HEK293 (cell line): Measurements from ENCODE around the gene LRPPRC.

Experiments used
- CTCF ChIA-PET: fragments of 350-600 bp; formaldehyde crosslinking; extraction: SDS; loops from one replicate; lab custom pipeline; 2021; ENCODE audit warnings: antibody characterized with exemption; lab: Yijun Ruan, JAX
- POLR2A ChIA-PET: fragments of 300-600 bp; formaldehyde crosslinking; extraction: SDS; loops from one replicate; lab custom pipeline; 2020; ENCODE audit warnings: antibody characterized with exemption, inconsistent platforms; lab: Yijun Ruan, JAX
- H3K27ac ChIP-seq: fragments of 200-500 bp; sonication (Bioruptor generic); 2 replicates; pipeline ENCODE4 v1.5.1; 2014; ENCODE audit warnings: low read depth, low read length, control low read depth, inconsistent platforms; ENCODE audit errors: extremely low read depth
- H3K36me3 ChIP-seq, 2 experiments: fragments of 200-500 bp in 1 of 2; sonication (Bioruptor generic) in 1 of 2; 1 replicate in 1 of 2; 2 replicates in 1 of 2; pipeline ENCODE4 v1.5.1; 2014 to 2017; ENCODE audit warnings: inconsistent platforms in 2 of 2, low read length in 2 of 2; ENCODE audit not compliant: control insufficient read depth in 2 of 2, insufficient read depth in 1 of 2
- H3K4me1 ChIP-seq: fragments of 200-500 bp; sonication (Bioruptor generic); 2 replicates; pipeline ENCODE4 v1.5.1; 2014; ENCODE audit warnings: mild to moderate bottlenecking, low read length, inconsistent platforms; ENCODE audit not compliant: control insufficient read depth, insufficient read depth
- H3K4me3 ChIP-seq: 2 replicates; pipeline ENCODE4 v1.5.1; 2011; ENCODE audit warnings: low read depth, mild to moderate bottlenecking, control low read depth, low read length, moderate library complexity
- H3K9me3 ChIP-seq: fragments of 200-500 bp; sonication (Bioruptor generic); 2 replicates; pipeline ENCODE4 v1.5.1; 2014; ENCODE audit warnings: low read depth, low read length, inconsistent platforms; ENCODE audit not compliant: control insufficient read depth, insufficient read depth
- BCL11B ChIP-seq: fragments of 450-650 bp; formaldehyde crosslinking; IDR thresholded peaks from 2 replicates; pipeline ENCODE4 v1.5.1; 2016; ENCODE audit warnings: low read depth, missing biosample characterization, missing genetic modification characterization
- GLIS1 ChIP-seq: fragments of 450-650 bp; formaldehyde crosslinking; IDR thresholded peaks from 2 replicates; pipeline ENCODE4 v1.5.1; 2016; ENCODE audit warnings: missing biosample characterization, missing genetic modification characterization
- MZF1 ChIP-seq: fragments of 450-650 bp; formaldehyde crosslinking; IDR thresholded peaks from 2 replicates; pipeline ENCODE4 v1.5.1; 2017; ENCODE audit warnings: missing biosample characterization, missing genetic modification characterization, borderline replicate concordance
- OSR2 ChIP-seq: fragments of 450-650 bp; formaldehyde crosslinking; IDR thresholded peaks from 2 replicates; pipeline ENCODE4 v1.5.1; 2016; ENCODE audit warnings: missing biosample characterization, missing genetic modification characterization
- SCRT2 ChIP-seq: fragments of 450-650 bp; formaldehyde crosslinking; IDR thresholded peaks from 2 replicates; pipeline ENCODE4 v1.5.1; 2016; ENCODE audit warnings: missing biosample characterization, missing genetic modification characterization
- ZBTB21 ChIP-seq: fragments of 450-650 bp; formaldehyde crosslinking; IDR thresholded peaks from 2 replicates; pipeline ENCODE4 v1.5.1; 2017; ENCODE audit warnings: missing biosample characterization, missing genetic modification characterization
- ZBTB8A ChIP-seq: fragments of 450-650 bp; formaldehyde crosslinking; IDR thresholded peaks from 2 replicates; pipeline ENCODE4 v1.5.1; 2016; ENCODE audit warnings: missing biosample characterization, missing genetic modification characterization
- ZEB2 ChIP-seq: fragments of 450-650 bp; formaldehyde crosslinking; IDR thresholded peaks from 2 replicates; pipeline ENCODE4 v1.5.1; 2016; ENCODE audit warnings: missing biosample characterization, missing genetic modification characterization
- ZNF302 ChIP-seq: fragments of 450-650 bp; formaldehyde crosslinking; IDR thresholded peaks from 2 replicates; pipeline ENCODE4 v1.5.1; 2016; ENCODE audit warnings: missing biosample characterization, missing genetic modification characterization, low read depth
- ZNF426 ChIP-seq: fragments of 450-650 bp; formaldehyde crosslinking; IDR thresholded peaks from 2 replicates; pipeline ENCODE4 v1.5.1; 2017; ENCODE audit warnings: missing biosample characterization, missing genetic modification characterization, mild to moderate bottlenecking, inconsistent platforms, moderate library complexity
- ZNF544 ChIP-seq: fragments of 450-650 bp; formaldehyde crosslinking; IDR thresholded peaks from 2 replicates; pipeline ENCODE4 v1.5.0; 2017; ENCODE audit warnings: missing biosample characterization, missing genetic modification characterization
- ZNF777 ChIP-seq: fragments of 450-650 bp; formaldehyde crosslinking; IDR thresholded peaks from 2 replicates; pipeline ENCODE4 v1.5.1; 2017; ENCODE audit warnings: missing biosample characterization, missing genetic modification characterization, borderline replicate concordance
- TF ChIP-seq, protein P1 (sequence below): fragments of 450-650 bp; IDR thresholded peaks from 2 replicates; pipeline ENCODE4 v1.5.1; 2018; ENCODE audit warnings: missing biosample characterization, missing genetic modification characterization
- TF ChIP-seq, protein P2 (sequence below): fragments of 450-650 bp; formaldehyde crosslinking; conservative IDR thresholded peaks from 2 replicates; pipeline ENCODE4 v1.5.1; 2016; ENCODE audit warnings: low read depth, missing biosample characterization, missing genetic modification characterization
- TF ChIP-seq, protein P3 (sequence below): fragments of 450-650 bp; formaldehyde crosslinking; IDR thresholded peaks from 2 replicates; pipeline ENCODE4 v1.5.1; 2016; ENCODE audit warnings: missing biosample characterization, missing genetic modification characterization
- TF ChIP-seq, protein P4 (sequence below): fragments of 450-650 bp; formaldehyde crosslinking; IDR thresholded peaks from 2 replicates; pipeline ENCODE4 v1.5.1; 2016; ENCODE audit warnings: missing biosample characterization, missing genetic modification characterization
- TF ChIP-seq, protein P5 (sequence below): fragments of 450-650 bp; formaldehyde crosslinking; IDR thresholded peaks from 2 replicates; pipeline ENCODE4 v1.5.1; 2016; ENCODE audit warnings: missing biosample characterization, missing genetic modification characterization
- TF ChIP-seq, protein P6 (sequence below): fragments of 450-650 bp; formaldehyde crosslinking; IDR thresholded peaks from 2 replicates; pipeline ENCODE4 v1.5.1; 2016; ENCODE audit warnings: missing biosample characterization, missing genetic modification characterization, low read depth
- TF ChIP-seq, protein P7 (sequence below): fragments of 450-650 bp; formaldehyde crosslinking; IDR thresholded peaks from 2 replicates; pipeline ENCODE4 v1.5.1; 2016; ENCODE audit warnings: missing biosample characterization, missing genetic modification characterization

LRPPRC gene

DNA sequence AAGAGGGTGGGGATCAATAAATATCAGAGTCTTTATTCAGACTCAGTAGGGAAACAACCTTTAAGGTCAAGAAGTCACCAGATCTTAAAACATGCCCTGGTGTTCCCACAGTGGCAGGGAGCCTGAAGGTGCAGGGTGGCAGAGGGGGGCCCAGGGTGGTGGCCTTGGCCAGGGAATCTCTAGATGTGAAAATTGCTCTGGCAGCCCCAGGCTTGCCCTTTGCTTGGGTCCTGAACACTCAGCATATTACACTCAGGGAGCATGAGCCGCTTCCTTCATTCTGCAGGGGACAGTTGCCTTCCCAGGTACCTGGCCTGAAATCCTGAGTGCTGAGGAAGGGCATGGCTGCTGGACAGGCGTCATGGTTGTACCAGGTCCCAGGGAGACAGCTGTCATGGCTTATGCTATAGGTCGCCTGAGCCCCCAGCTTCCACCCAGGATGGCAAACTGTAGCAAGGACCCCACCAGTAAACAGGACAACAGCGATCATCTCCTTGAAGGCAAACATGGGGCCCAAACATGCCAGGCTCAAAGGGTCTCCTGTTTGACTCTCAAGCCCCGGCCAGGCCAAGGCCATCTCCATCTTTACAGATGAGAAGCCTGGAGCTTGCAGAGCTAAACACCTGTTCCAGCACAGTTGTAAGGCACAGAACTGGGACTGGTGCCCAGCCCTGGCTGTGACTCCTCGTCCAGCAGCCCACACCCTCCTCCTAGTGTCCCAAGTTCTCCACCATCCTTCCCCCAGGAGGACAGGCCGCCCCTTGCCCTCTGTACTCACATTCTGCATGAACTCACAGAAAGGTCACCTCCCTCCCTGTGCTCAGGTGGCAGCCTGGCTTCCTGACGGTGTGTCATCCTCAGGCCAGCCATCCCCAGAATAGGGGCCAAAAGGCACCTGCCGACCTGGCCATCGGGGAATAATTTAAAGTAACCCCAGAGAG, 142.4 kb downstream of the LRPPRC start (continued):
- TF ChIP-seq, protein P1, sequence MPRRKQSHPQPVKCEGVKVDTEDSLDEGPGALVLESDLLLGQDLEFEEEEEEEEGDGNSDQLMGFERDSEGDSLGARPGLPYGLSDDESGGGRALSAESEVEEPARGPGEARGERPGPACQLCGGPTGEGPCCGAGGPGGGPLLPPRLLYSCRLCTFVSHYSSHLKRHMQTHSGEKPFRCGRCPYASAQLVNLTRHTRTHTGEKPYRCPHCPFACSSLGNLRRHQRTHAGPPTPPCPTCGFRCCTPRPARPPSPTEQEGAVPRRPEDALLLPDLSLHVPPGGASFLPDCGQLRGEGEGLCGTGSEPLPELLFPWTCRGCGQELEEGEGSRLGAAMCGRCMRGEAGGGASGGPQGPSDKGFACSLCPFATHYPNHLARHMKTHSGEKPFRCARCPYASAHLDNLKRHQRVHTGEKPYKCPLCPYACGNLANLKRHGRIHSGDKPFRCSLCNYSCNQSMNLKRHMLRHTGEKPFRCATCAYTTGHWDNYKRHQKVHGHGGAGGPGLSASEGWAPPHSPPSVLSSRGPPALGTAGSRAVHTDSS: no peak
- TF ChIP-seq ZNF777 (tag by site-specific recombination) (no peak), ZNF426 (tag by site-specific recombination) (no peak)

DNA sequence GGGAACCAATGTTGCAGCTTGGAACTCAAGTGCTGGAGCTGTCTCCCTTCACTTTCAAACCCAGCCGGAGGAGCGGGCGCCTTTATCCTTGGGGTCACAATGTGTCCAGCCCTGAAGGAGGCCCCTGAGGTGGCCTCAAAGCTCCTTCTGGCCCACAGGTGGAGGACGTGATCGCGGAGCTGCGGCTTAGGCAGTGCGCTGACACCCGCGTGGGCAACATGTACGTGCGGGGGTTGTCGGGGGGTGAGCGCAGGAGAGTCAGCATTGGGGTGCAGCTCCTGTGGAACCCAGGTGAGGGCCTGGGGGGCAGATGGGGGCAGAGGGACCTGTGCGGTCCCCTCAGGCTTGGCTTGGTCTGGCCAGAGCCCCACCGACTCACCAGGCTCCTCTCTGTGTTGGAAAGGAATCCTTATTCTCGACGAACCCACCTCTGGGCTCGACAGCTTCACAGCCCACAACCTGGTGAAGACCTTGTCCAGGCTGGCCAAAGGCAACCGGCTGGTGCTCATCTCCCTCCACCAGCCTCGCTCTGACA, 143.5 kb downstream of the LRPPRC start:
- ChIA-PET CTCF (interaction anchor here (0.7 kb wide), 1 partner anchor 1113 kb away, joined by 3 read pairs; no protein-coding TSS in a partner anchor), POLR2A (no interaction called here)
- H3K4me3 ChIP-seq: no peak overlapping the region
- H3K9me3 ChIP-seq: no peaks in the 10 kb centered on the region
- no peak overlapping the region for H3K27ac ChIP-seq
- no peaks in the 10 kb centered on the region for H3K4me1 ChIP-seq
- no peaks in the 10 kb centered on the region for H3K36me3 ChIP-seq
- TF ChIP-seq MZF1 (no peak), OSR2 (no peak), ZNF544 (tag by site-specific recombination) (no peak), ZBTB8A (tag by site-specific recombination) (no peak), GLIS1 (no peak), ZBTB21 (tag by site-specific recombination) (no peak), ZEB2 (tag by site-specific recombination) (no peak), BCL11B (tag by site-specific recombination) (no peak), SCRT2 (no peak), ZNF302 (tag by site-specific recombination) (no peak)
- TF ChIP-seq, protein P2, sequence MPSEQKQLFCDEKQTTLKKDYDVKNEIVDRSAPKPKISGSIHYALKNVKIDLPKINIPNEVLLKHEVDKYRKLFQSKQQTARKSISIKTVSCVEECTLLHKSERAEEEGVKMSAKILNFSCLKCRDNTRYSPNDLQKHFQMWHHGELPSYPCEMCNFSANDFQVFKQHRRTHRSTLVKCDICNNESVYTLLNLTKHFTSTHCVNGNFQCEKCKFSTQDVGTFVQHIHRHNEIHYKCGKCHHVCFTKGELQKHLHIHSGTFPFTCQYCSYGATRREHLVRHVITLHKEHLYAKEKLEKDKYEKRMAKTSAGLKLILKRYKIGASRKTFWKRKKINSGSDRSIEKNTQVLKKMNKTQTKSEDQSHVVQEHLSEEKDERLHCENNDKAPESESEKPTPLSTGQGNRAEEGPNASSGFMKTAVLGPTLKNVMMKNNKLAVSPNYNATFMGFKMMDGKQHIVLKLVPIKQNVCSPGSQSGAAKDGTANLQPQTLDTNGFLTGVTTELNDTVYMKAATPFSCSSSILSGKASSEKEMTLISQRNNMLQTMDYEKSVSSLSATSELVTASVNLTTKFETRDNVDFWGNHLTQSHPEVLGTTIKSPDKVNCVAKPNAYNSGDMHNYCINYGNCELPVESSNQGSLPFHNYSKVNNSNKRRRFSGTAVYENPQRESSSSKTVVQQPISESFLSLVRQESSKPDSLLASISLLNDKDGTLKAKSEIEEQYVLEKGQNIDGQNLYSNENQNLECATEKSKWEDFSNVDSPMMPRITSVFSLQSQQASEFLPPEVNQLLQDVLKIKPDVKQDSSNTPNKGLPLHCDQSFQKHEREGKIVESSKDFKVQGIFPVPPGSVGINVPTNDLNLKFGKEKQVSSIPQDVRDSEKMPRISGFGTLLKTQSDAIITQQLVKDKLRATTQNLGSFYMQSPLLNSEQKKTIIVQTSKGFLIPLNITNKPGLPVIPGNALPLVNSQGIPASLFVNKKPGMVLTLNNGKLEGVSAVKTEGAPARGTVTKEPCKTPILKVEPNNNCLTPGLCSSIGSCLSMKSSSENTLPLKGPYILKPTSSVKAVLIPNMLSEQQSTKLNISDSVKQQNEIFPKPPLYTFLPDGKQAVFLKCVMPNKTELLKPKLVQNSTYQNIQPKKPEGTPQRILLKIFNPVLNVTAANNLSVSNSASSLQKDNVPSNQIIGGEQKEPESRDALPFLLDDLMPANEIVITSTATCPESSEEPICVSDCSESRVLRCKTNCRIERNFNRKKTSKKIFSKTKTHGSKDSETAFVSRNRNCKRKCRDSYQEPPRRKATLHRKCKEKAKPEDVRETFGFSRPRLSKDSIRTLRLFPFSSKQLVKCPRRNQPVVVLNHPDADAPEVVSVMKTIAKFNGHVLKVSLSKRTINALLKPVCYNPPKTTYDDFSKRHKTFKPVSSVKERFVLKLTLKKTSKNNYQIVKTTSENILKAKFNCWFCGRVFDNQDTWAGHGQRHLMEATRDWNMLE: no peak
- TF ChIP-seq, protein P3, sequence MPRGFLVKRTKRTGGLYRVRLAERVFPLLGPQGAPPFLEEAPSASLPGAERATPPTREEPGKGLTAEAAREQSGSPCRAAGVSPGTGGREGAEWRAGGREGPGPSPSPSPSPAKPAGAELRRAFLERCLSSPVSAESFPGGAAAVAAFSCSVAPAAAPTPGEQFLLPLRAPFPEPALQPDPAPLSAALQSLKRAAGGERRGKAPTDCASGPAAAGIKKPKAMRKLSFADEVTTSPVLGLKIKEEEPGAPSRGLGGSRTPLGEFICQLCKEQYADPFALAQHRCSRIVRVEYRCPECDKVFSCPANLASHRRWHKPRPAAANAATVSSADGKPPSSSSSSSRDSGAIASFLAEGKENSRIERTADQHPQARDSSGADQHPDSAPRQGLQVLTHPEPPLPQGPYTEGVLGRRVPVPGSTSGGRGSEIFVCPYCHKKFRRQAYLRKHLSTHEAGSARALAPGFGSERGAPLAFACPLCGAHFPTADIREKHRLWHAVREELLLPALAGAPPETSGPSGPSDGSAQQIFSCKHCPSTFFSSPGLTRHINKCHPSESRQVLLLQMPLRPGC (tag by site-specific recombination): no peak
- TF ChIP-seq, protein P4, sequence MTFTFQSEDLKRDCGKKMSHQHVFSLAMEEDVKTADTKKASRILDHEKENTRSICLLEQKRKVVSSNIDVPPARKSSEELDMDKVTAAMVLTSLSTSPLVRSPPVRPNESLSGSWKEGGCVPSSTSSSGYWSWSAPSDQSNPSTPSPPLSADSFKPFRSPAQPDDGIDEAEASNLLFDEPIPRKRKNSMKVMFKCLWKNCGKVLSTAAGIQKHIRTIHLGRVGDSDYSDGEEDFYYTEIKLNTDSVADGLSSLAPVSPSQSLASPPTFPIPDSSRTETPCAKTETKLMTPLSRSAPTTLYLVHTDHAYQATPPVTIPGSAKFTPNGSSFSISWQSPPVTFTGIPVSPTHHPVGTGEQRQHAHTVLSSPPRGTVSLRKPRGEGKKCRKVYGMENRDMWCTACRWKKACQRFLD: no peak
- TF ChIP-seq, protein P5, sequence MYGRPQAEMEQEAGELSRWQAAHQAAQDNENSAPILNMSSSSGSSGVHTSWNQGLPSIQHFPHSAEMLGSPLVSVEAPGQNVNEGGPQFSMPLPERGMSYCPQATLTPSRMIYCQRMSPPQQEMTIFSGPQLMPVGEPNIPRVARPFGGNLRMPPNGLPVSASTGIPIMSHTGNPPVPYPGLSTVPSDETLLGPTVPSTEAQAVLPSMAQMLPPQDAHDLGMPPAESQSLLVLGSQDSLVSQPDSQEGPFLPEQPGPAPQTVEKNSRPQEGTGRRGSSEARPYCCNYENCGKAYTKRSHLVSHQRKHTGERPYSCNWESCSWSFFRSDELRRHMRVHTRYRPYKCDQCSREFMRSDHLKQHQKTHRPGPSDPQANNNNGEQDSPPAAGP (tag by site-specific recombination): no peak
- TF ChIP-seq, protein P6, sequence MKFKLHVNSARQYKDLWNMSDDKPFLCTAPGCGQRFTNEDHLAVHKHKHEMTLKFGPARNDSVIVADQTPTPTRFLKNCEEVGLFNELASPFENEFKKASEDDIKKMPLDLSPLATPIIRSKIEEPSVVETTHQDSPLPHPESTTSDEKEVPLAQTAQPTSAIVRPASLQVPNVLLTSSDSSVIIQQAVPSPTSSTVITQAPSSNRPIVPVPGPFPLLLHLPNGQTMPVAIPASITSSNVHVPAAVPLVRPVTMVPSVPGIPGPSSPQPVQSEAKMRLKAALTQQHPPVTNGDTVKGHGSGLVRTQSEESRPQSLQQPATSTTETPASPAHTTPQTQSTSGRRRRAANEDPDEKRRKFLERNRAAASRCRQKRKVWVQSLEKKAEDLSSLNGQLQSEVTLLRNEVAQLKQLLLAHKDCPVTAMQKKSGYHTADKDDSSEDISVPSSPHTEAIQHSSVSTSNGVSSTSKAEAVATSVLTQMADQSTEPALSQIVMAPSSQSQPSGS (tag by site-specific recombination): no peak
- TF ChIP-seq, protein P7, sequence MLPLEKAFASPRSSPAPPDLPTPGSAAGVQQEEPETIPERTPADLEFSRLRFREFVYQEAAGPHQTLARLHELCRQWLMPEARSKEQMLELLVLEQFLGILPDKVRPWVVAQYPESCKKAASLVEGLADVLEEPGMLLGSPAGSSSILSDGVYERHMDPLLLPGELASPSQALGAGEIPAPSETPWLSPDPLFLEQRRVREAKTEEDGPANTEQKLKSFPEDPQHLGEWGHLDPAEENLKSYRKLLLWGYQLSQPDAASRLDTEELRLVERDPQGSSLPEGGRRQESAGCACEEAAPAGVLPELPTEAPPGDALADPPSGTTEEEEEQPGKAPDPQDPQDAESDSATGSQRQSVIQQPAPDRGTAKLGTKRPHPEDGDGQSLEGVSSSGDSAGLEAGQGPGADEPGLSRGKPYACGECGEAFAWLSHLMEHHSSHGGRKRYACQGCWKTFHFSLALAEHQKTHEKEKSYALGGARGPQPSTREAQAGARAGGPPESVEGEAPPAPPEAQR (tag by site-specific recombination): no peak
